ENCODE results near the gene SLC6A18.

- no peak for TF ChIP-seq CTCF (IDR thresholded peaks at IDR 0.05; ENCODE audit: low read depth, low read length, poor library complexity, severe bottlenecking)
- no peak for TF ChIP-seq EZH2phosphoT487 (IDR thresholded peaks at IDR 0.05; ENCODE audit: borderline replicate concordance, low read length)
Observed at GRCh38 chr5:1182360-1182632, 42.9 kb upstream of the SLC6A18 start.
